K562 (cell line): Measurements from ENCODE around the gene TRABD2B. TPM values are rescaled to one million over a fixed set of nuclear protein-coding genes. Genes with fewer than 3 reads are reported as not detected.

ENCODE experiments used
- ATAC-seq: fragments of 200-7000 bp; cut with Tn5 transposase; 3 replicates; pipeline ENCODE4 v1.9.1; 2020; ENCODE audit warnings: moderate library complexity
- BruUV-seq: library from RNA; stranded (reverse); fragments of 400-500 nt; replicated peaks from 2 replicates; lab custom pipeline; 2021; lab: Mats Ljungman, UMichigan
- CTCF ChIA-PET: fragments of 300-600 bp; formaldehyde crosslinking; extraction: SDS; loops from one replicate; lab custom pipeline; 2021; ENCODE audit warnings: low intra/inter-chr PET ratio; lab: Yijun Ruan, JAX
- POLR2A ChIA-PET: fragments of 300-600, 350-650 bp; sonication (Branson Sonifier 250); formaldehyde crosslinking; extraction: SDS; loops from one replicate; lab custom pipeline; 2021; ENCODE audit warnings: antibody characterized with exemption, inconsistent platforms; lab: Yijun Ruan, JAX
- DNase-seq, 4 experiments: peaks; one replicate each; pipeline versions ENCODE4 v3.0.0 to v3.0.0-alpha.2; 2011 to 2018; ENCODE audit warnings: low spot score in 3 of 4, mixed read lengths in 3 of 4; ENCODE audit errors: extremely low read depth in 1 of 4
- FAIRE-seq: peaks from 2 replicates; lab custom pipeline; 2011; peaks lifted over from hg19 to GRCh38; lab: Jason Lieb, UNC
- H2AFZ ChIP-seq: 2 replicates; pipeline ENCODE4 v1.6.0; 2011; ENCODE audit warnings: low read depth, low read length, control low read depth, inconsistent platforms
- H3K27ac ChIP-seq: fragments of 200-600 bp; 3 replicates; pipeline ENCODE4 v1.8.0; 2011; ENCODE audit warnings: low read depth, mild to moderate bottlenecking, control low read depth, inconsistent platforms, low read length, moderate library complexity, mixed read lengths; ENCODE audit errors: extremely low read depth
- H3K27me3 ChIP-seq, 2 experiments: fragments of 300-600 bp in 1 of 2; 2 replicates in 1 of 2; 3 replicates in 1 of 2; pipeline versions ENCODE4 v1.6.0 to v1.8.0; 2011; ENCODE audit warnings: inconsistent platforms in 2 of 2, low read length in 2 of 2, mild to moderate bottlenecking in 1 of 2, mixed read lengths in 1 of 2, moderate library complexity in 1 of 2; ENCODE audit not compliant: control insufficient read depth in 2 of 2, insufficient read depth in 2 of 2
- H3K36me3 ChIP-seq: fragments of 300-600 bp; 3 replicates; pipeline ENCODE4 v1.8.0; 2011; ENCODE audit warnings: mild to moderate bottlenecking, low read length, inconsistent platforms; ENCODE audit not compliant: control insufficient read depth, insufficient read depth
- H3K4me1 ChIP-seq, 2 experiments: fragments of 200-600 bp in 1 of 2; replicated peaks in 1 of 2; 2 replicates in 1 of 2; 3 replicates in 1 of 2; pipeline versions ENCODE4 v1.5.1 to v1.8.0; 2011; ENCODE audit warnings: inconsistent platforms in 2 of 2, low read length in 2 of 2, mild to moderate bottlenecking in 1 of 2, mixed read lengths in 1 of 2, moderate library complexity in 1 of 2; ENCODE audit not compliant: control insufficient read depth in 2 of 2, insufficient read depth in 2 of 2
- H3K4me2 ChIP-seq: 2 replicates; pipeline ENCODE4 v1.6.1; 2011; ENCODE audit warnings: low read length, control low read depth, inconsistent platforms, mixed read lengths; ENCODE audit not compliant: insufficient read depth
- H3K4me3 ChIP-seq: fragments of 200-600 bp; sonication (generic), shearing (Covaris generic); 2 replicates; pipeline ENCODE4 v1.5.1; 2016; ENCODE audit warnings: control low read depth, inconsistent platforms
- H3K79me2 ChIP-seq: fragments of 200-600 bp; 3 replicates; pipeline ENCODE4 v1.8.0; 2011; ENCODE audit warnings: low read length, inconsistent platforms; ENCODE audit not compliant: control insufficient read depth, insufficient read depth
- H3K9ac ChIP-seq, 2 experiments: 2 replicates each; pipeline versions ENCODE4 v1.6.0 to v1.6.1; 2011; ENCODE audit warnings: low read depth in 2 of 2, low read length in 2 of 2, control low read depth in 1 of 2, inconsistent platforms in 1 of 2, mild to moderate bottlenecking in 1 of 2, mixed read lengths in 1 of 2; ENCODE audit not compliant: insufficient read depth in 1 of 2
- H3K9me1 ChIP-seq: one replicate; pipeline ENCODE4 v1.6.0; 2011; ENCODE audit warnings: inconsistent platforms, mild to moderate bottlenecking, low read length, moderate library complexity; ENCODE audit not compliant: control insufficient read depth, insufficient read depth
- H3K9me3 ChIP-seq: replicated peaks from 2 replicates; pipeline ENCODE4 v1.5.1; 2011; ENCODE audit warnings: low read depth, low read length, inconsistent platforms; ENCODE audit not compliant: control insufficient read depth, insufficient read depth
- H4K20me1 ChIP-seq: replicated peaks from 2 replicates; pipeline ENCODE4 v1.6.1; 2011; ENCODE audit warnings: low read length, inconsistent platforms, mixed read lengths; ENCODE audit not compliant: control insufficient read depth, insufficient read depth
- BHLHE40 ChIP-seq: IDR thresholded peaks from 2 replicates; pipeline ENCODE4 v1.6.1; 2011; ENCODE audit warnings: low read length, improper control_type of control experiment
- FUS ChIP-seq: fragments of 200-400 bp; formaldehyde crosslinking; optimal IDR thresholded peaks from 2 replicates; pipeline ENCODE3; 2017; ENCODE audit warnings: low read depth, low read length
- ZNF24 ChIP-seq: fragments of 450-650 bp; IDR thresholded peaks from 2 replicates; pipeline ENCODE4 v1.6.1; 2016
- ZNF764 ChIP-seq: fragments of 250-450 bp; sonication (Bioruptor Pico); IDR thresholded peaks from 2 replicates; pipeline ENCODE4 v1.4.0; 2020; ENCODE audit warnings: low read depth, mild to moderate bottlenecking, moderate library complexity
- WGBS: fragments of 100-300 bp; shearing (Covaris generic); methylation state at CpG from one replicate; pipeline ENCODE4 v1.1.6; 2016; ENCODE audit warnings: low coverage, mixed read lengths; ENCODE audit not compliant: insufficient coverage; ENCODE audit errors: missing lambda C conversion rate; 5-methylcytosine and 5-hydroxymethylcytosine counted together
- in situ Hi-C: fragments of 300-500 bp; cut with MboI; formaldehyde crosslinking; loops from 4 replicates; pipeline ENCODE4 v1.15.0; 2018; ENCODE audit warnings: inconsistent platforms, mixed read lengths
- intact Hi-C: fragments of 100-400 bp; cut with micrococcal nuclease; formaldehyde crosslinking; loops from 2 replicates; pipeline ENCODE4 v1.14.2; 2022
- polyA plus RNA-seq, 8 experiments: library from polyadenylated mRNA; depleted of rRNA in 4 of 8; stranded (reverse) in 5 of 8; unstranded in 3 of 8; fragments of >200 nt; fragmentation: Nextera tagmentation in 2 of 8; fragmentation: Illumina TruSeq in 1 of 8; extraction: Ambion mirVana in 2 of 8; extraction: Trizol in 1 of 8; gene quantifications; 2 replicates each; pipeline versions ENCODE4 v1.2.1 to v1.2.3, GENCODE V29; 2011 to 2014; ENCODE audit warnings: inconsistent platforms in 1 of 8, missing spikeins in 1 of 8
- total RNA-seq, 7 experiments: library from RNA; depleted of rRNA in 6 of 7; stranded (reverse); fragments of >200 nt in 6 of 7; fragmentation: Illumina TruSeq in 2 of 7; extraction: Trizol in 2 of 7; gene quantifications; 2 replicates each; pipeline versions ENCODE4 v1.2.1 to v1.2.3, GENCODE V29; 2011 to 2021; ENCODE audit warnings: low replicate concordance in 1 of 7

The TRABD2B gene
- total and polyA plus RNA-seq, 9 of the 15 experiments (the other 6 are each of a cell fraction or from before 2014, with no cell fraction given): not detected

DNA sequence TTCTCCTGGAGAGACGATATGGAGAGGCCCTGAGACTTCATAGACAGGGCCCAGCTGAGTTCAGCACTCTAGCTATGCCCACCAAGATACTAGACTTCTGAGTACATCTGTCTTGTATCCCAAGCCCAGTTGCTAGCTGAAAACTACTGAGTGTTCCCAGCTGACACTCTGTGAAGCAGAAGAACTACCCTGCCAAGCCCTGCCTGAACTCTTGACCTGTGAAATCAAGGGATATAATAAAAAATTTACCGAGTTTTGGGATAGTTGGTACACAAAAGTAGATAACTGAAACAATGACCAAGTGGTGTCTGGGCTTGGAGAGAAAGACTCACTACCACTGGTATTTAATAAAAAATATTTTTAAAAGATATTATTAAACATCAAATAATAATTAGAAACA, 267.5 kb downstream of the TRABD2B start:
- DNase-seq: no peak
- no peak overlapping the region for H3K9ac ChIP-seq
- H3K27me3 ChIP-seq: peaks cover 11 to 32% of the 10 kb centered on the region in 2 experiments; a peak in 4 of 5 replicates
- no peak for FAIRE-seq
- ChIA-PET POLR2A (no interaction called here), CTCF (no interaction called here)
- peaks cover 0 to 8% of the 10 kb centered on the region in 2 experiments; a peak in 1 of 5 replicates for H3K4me1 ChIP-seq
- peaks cover 7% of the 10 kb centered on the region for H4K20me1 ChIP-seq
- ATAC-seq: no peak
- intact Hi-C loops (loop anchor here (5.0 kb wide), 2 partner anchors 277 to 292 kb away; partner anchors contain the start of gene FOXD2), in situ Hi-C loops (no loop called here)
- H3K4me2 ChIP-seq: no peak overlapping the region
- no peaks in the 10 kb centered on the region for H3K36me3 ChIP-seq
- no peak overlapping the region for H2AFZ ChIP-seq
- no peak overlapping the region for H3K4me3 ChIP-seq
- TF ChIP-seq BHLHE40 (no peak), FUS (no peak), ZNF764 (CRISPR knock-in tag) (no peak)
- no peaks in the 10 kb centered on the region for H3K9me1 ChIP-seq
- 2% methylated on average over 2 of the region's 2 CpGs for WGBS
- no TSS peak for BruUV-seq
- no peaks in the 10 kb centered on the region for H3K9me3 ChIP-seq
- no peaks in the 10 kb centered on the region for H3K79me2 ChIP-seq
- no peak overlapping the region for H3K27ac ChIP-seq

- BruUV-seq: no TSS peak
- H3K4me2 ChIP-seq: no peak overlapping the region
- ChIA-PET CTCF (interaction anchor here (0.6 kb wide), 1 partner anchor 158 kb away, joined by 3 read pairs; no protein-coding TSS in a partner anchor), POLR2A (no interaction called here)
- no peaks in the 10 kb centered on the region for H3K36me3 ChIP-seq
- H2AFZ ChIP-seq: no peak overlapping the region
- no peaks in the 10 kb centered on the region for H3K9me1 ChIP-seq
- in situ Hi-C loops: no loop called here
- H3K4me3 ChIP-seq: no peak overlapping the region
- no peaks in the 10 kb centered on the region for H3K9me3 ChIP-seq
- H3K9ac ChIP-seq: no peak overlapping the region
- DNase-seq (no peak), FAIRE-seq (no peak), ATAC-seq (no peak)
- TF ChIP-seq ZNF24: no peak
- peaks cover 11% of the 10 kb centered on the region for H4K20me1 ChIP-seq
- H3K79me2 ChIP-seq: no peaks in the 10 kb centered on the region
- no peak overlapping the region for H3K27ac ChIP-seq
- 0% methylated on average over 5 of the region's 5 CpGs for WGBS
- H3K27me3 ChIP-seq: peaks cover 15 to 50% of the 10 kb centered on the region in 2 experiments
- H3K4me1 ChIP-seq: peaks cover 0 to 10% of the 10 kb centered on the region in 2 experiments; a peak in 1 of 5 replicates
- intact Hi-C loops: loop anchor here (5.0 kb wide), 2 partner anchors 275 to 290 kb away; partner anchors contain the start of gene FOXD2
These were observed 269.5 kb downstream of the TRABD2B start for GRCh38 chr1:47727697-47728085.
